GM18909 (cell line): ENCODE measurements around the gene GUCY1A1.
"Not testable (repeated sequence)": the region's sequence is repeated elsewhere in the genome, so short reads cannot be mapped to it uniquely, and the experiment has no call there.

Experiments
- ATAC-seq: cut with Tn5 transposase; IDR thresholded peaks from one replicate; pipeline ENCODE4 v1.9.1; 2021; ENCODE audit warnings: mild to moderate bottlenecking; ENCODE audit not compliant: unreplicated experiment, poor library complexity

GUCY1A1 gene, protein sequence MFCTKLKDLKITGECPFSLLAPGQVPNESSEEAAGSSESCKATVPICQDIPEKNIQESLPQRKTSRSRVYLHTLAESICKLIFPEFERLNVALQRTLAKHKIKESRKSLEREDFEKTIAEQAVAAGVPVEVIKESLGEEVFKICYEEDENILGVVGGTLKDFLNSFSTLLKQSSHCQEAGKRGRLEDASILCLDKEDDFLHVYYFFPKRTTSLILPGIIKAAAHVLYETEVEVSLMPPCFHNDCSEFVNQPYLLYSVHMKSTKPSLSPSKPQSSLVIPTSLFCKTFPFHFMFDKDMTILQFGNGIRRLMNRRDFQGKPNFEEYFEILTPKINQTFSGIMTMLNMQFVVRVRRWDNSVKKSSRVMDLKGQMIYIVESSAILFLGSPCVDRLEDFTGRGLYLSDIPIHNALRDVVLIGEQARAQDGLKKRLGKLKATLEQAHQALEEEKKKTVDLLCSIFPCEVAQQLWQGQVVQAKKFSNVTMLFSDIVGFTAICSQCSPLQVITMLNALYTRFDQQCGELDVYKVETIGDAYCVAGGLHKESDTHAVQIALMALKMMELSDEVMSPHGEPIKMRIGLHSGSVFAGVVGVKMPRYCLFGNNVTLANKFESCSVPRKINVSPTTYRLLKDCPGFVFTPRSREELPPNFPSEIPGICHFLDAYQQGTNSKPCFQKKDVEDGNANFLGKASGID

DNA sequence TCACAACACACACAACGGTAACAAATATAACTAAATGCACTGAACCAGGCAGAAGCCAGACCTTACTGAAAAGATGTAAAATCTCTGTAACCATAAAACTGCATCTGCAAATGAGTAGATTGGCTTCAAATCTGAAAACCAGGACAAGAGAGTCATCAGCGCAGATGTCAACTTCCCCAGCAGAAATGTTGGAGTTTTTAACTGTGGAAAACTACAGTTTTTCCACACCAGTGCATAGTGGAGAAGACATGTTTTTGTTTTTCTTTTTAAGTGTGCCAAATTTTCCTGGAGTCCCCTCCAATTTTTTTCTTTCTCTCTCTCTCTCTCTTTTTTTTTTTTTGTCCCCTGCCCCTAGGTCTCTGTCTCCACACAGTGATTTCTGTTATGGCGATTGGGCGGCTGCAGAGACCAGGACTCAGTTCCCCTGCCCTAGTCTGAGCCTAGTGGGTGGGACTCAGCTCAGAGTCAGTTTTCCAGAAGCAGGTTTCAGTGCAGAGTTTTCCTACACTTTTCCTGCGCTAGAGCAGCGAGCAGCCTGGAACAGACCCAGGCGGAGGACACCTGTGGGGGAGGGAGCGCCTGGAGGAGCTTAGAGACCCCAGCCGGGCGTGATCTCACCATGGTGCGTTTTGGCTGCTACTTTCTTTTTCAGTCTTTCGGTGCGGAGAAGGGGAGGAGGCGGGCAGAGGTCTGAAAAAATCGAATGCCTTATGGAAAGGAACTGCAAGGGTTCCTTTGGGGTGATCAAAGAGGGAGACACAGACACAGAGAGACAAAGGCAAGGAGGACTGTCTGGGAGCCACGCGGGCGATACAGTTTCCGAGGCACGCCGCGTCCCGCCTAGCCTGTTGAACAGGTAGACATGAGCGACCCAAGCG, at the start of gene GUCY1A1:
TSS of gene GUCY1A1 (plus strand) at position 505 of the 878 bp plus-strand sequence. CDS start 30,020 bp downstream, outside the sequence.
- ATAC-seq, result peak; percentile 38

DNA sequence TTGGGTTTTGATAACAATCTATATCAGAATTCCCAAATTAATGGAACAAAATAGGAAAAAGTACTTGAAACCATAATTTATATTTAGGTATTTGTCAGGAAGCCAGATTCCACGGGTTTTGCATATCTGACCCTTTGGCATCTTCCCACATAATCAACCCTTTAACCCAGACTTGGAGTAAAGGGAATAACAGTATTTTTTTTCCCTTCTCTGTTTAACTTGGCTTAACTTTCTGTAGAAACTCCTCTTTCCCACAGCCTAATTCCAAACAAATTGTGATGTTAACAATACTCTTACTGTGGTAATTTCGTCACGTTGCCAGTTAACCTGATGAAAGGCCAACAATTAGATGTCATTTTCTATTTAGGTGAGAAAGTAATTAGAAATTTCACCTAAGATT, 49.4 kb upstream of the GUCY1A1 start:
- ATAC-seq, result no peak

DNA sequence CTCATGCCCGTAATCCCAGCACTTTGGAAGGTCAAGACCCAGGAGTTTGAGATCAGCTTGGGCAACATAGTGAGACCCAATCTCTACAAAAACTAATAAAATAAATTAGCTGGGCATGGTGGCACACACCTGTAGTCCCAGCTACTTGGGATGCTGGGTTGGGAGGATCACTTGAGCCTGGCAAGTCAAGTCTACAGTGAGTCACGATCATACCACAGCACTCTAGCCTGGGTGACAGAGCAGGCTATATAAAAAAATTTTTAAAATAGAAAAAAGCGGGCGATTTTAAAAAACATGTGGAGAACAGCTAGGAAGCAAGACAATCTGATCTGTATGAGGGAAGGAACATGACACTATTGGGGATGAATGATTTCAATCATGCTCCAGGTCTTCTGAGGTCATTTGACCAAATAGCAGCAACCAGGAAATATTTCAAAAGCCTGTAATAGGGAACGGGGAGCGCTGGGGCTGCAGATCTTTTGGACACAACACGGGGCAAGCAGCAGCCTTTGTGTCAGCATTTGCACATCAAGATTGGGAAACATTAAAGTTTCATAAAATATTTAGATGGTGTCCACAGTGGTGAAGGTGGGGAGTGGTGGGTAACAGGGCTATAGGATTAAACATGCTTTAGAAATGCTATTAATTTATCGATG, 48.3 kb upstream of the GUCY1A1 start:
- ATAC-seq, result no peak

DNA sequence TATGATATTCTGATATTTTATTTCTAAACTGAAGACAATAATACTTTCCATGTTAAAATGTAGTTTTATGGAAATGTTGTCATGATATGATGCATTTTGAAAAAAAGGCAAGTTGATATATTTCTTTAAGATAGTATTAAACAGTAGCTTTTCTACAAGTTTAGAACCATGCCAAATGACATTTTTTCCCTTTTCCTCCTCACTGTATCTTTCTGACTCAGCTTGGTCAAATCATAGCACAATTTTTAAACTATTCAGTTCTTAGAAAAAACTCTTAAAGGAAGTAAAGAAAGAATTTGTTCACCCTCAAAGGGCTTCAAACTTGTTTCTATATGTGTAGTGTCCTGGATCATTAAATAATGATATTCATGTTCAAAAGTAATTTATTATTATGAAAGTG, 46.0 kb upstream of the GUCY1A1 start:
- no peak for ATAC-seq

DNA sequence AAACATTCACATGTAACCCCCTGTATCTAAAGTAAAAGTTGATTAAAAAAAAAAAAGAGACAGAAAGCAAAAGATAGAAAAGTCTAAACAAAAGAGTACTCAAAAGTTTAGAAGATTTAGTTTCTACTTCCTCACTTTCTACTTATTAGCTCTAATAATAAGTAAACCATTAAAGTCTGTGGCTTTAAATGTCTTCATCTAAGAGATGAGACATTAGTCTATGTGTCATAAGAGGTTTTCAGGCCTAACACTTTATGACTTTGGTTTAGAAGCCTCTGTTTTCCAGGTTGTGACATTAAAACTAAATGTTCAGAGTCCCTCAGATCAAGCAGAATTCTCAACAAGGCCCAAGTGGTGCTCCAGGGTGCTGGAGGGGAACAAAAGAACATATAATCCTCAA, 42.2 kb upstream of the GUCY1A1 start:
- ATAC-seq, result peak; percentile 98

DNA sequence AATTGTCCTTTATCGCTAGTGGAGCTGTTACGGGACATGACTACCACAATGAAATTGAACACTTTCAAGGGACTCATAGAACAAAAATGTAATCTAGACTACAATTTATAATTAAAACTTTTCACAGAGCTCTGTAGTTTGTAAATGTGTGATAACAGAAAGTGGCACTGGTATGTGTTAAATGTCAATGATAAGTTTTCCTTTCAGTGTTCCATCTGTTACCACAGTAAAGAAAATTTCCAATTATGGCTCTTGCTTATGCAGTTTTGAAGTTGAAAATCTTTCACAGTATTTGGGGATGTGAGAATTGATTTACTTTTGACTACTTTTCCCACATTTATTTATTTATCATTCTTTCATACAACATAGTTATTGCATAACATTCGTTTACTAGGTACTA, 40.1 kb upstream of the GUCY1A1 start:
- no peak for ATAC-seq

DNA sequence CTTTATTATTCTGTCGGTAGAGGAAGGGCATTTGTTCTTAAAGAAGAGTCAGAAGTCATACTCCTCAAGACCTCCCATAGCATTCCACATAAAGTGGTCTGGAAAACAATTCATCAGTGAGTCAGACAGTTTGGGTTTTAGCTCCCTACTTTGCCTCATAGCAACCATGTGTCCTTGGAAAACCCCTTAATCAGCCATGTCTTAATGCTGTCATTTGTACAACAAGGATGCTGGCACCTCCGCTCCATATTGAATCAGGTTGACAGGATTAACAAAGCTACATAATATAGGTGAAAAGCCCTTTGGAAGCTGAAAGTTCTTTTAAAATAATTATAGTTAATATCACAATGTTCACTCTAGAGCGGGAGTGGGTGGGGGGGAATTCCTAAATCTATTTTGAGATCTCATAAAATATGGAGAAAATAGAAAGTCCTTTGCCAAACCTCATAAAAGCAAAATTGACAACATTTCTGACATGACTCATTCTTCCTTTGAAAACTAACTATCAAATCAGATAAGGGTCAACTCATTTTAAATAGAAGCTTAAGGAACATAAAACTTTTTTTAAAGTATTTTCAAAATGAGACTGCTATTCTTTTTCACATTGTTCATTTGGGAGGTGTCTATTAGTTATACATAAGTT, 37.3 kb upstream of the GUCY1A1 start:
- no peak for ATAC-seq

DNA sequence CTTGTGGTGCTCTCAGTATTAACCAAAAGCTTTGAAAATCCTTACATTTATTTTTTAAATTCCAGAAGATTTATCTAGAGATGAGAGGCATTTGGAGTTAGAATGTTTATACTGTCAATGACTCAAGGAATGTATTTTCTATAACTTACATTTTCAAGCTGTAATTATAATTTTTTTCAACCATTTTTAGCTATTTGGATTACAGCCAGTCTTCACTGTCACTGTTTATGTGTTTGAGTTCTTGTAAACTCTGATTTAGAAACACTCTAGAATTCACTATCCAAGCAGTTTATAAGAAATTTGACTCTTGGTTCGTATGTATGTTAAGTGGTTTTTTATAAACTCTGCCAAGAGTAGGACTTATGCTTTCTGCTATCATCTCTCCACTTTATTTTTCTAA, 36.7 kb upstream of the GUCY1A1 start:
- no peak for ATAC-seq

DNA sequence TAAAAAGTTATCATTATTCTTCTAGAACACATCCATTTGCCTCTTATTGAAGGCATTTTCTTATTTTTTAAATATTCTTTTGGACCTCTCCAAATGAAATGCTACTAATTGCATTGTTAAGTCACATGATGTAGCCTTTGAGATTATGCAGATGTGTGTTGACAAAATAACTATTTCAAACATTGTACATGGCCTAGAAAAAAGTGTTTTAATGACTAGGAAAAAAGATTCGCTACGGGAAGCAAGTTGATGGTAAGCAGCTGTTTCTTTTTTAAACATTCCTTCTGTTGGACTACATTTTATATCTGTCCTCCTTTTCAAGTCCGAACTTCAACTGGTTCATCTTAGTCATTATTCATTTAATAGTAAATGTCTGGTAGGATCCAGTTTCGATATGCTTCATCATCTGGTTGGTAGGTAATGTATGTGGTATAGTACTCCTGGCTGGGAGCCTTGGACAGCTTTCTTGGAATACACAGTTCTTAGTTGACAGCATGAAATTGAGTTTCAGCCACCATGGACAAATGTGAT, 34.3 kb upstream of the GUCY1A1 start:
- no peak for ATAC-seq

DNA sequence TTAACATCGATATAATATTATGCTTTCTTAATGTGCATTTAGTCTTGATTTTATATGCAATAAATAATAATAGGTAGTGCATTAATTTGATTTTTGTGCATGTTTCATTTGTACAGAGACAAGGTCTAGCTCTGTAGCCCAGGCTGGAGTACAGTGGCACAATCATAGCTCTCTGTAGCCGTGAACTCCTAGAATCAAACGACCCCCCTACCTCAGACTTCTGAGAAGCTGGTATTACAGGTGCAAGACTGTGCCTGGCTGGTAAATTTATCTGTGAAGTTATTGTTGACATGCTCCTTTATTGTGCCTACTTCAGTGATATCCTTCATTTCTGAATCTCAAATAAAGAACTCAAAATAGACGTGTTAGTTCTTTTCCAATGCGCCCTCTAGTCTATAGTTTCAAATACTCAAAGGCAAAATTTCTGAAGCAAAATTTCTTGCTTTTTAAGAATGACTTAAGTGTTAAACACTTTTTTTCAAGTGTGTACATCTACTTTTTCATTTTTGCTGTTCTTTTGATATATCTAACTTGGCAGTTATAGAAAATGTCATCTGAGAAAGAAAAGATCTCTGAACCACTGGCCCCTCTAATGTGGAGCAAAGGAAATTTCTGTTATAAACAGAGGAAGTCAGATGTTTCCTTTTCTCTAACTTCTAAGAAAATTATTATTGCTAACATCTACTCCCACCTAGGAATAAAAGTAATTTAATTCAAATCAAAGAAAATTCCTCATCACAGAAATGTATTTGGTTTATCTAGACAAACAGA, 28.3 kb upstream of the GUCY1A1 start:
- ATAC-seq, result no peak

DNA sequence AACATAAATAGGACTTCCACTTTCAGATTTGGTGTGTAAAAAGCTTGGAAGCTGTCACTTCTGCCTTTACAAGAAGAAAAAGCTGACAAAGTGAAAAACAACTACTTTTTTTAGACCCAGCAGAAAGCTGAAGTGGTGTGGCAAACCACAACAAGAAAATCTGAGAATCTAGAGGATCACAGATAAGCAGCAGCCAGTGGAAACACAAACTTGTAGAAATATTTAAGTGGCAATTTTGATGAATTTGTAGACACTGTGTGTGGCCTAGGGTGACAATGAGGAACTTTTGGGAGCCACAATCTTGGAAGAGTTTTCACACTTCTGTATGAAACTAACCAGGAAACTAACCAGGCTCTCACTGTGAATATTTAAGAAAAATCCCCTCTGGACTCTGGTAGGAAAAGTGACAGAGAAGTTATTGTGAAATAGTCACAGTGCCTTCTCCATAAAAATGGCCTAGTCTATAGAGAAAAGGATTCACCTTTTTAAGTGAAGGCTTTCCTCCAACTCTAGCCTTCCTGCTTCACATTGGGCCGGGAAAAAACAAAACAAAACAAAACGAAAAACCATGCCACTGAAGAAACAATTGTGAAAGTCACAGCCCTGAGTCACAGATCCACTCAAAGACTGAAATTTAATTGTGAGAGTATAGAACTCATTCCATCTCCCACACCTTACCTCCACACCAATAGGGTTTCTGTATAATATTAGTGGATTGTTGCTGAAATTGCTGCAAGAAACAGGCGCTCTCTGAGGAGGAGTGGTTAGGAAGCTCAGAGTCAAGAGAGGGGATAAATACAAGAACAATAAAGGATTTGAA, 26.7 kb upstream of the GUCY1A1 start:
- ATAC-seq, result peak; percentile 89

DNA sequence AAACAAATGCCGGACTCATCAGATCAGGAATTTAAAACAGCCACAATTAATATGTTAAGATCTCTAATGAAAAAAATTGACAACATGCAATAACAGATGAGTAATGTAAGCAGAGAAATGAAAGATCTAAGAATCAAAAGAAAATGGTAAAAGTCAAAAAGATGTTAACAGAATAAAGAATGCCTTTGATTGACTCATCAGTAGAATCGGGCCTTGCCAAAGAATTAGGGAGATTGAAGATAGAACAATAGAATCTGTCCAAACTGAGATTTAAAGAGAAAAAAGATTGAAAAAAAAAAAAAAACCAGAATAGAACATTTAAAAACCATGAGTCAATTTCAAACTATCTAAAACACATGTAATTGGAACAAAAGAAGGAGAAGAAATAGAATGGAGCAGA, 25.9 kb upstream of the GUCY1A1 start:
- no peak for ATAC-seq

DNA sequence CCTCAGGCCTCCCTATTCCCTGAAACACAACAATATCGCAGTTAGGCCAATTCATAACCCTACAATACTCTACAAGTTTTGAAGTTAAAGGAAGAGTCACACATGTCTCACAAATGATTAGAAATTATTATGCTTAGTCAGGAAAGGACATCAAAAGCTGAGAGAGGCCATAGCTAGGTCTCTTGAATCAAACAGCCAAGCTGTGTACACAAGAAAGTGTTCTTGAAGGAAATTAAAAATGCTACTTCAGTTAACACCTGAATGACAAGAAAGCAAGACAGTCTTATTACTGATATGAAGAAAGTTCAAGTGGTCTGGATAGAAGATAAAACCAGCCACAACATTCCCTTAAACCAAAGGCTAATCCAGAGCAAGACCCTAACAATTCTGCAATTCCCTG, 23.6 kb upstream of the GUCY1A1 start:
- ATAC-seq, result no peak

DNA sequence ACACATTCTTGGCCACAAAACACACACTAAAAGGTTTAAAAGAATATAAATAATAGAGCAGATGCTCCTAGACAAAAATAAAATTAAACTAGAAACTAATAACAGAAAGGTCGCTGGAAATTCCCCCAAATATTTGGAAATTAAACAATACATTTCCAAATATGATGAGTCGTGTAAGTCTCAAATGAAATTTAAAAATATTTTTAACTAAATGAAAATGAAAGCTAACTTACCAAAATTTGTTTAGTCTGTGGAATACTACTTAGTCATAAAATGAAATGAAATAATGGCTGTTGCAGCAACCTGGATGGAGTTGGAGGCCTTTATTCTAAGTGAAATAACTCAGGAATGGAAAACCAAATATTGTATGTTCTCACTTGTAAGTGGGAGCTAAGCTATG, 20.6 kb upstream of the GUCY1A1 start:
- ATAC-seq, result no peak

DNA sequence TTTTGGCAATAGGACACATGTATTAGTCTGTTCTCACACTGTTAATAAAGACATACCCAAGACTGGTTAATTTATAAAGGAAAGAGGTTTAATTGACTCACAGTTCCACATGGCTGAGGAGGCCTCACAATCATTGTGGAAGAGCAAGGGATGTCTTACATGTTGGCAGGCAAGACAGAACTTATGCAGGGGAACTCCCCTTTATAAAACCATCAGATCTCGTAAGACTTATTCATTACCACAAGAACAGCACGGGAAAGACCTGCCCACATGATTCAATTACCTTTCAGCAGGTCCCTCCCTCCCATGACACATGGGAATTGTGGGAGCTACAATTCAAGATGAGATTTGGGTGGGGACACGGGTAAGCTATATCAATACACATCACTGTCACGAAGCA, 15.9 kb upstream of the GUCY1A1 start:
- ATAC-seq, result not testable (repeated sequence)

DNA sequence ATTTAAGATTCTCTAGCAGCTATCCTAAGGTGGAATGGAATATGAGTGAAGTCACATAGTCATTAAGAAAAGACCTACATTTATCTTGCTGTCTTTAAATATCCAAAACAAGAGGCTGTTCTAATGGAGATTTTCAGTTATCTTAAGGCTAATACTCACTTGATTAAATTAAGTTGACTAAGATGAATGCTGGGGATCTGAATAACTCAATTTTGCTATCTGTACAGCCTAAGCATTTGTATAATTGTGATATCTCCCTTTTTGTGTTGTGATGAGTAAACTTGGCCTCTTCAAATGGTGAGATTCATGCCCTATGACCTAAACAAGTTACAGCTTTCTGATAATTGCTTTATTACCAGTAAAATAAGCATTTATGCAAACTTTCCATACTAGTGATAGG, 13.6 kb upstream of the GUCY1A1 start:
- no peak for ATAC-seq

DNA sequence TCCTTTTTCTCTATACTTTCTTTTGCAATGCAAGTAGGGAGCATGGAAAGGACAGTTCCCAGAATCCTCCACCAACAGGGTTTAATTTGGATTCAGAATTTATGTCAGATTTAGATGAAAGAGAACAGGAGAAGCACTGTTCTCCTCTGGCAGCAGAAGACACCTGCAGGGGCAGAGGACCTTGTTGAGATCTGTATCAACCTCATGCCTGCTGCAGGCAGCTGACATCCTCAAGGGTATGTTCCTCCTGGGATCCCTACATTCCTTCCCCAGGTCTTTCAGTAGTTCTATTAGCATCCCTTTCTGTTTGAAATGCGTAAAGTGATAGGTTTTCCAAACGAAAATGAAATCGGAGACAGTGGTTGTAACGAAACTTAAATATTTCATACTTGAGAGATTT, 10.6 kb upstream of the GUCY1A1 start:
- ATAC-seq, result no peak

DNA sequence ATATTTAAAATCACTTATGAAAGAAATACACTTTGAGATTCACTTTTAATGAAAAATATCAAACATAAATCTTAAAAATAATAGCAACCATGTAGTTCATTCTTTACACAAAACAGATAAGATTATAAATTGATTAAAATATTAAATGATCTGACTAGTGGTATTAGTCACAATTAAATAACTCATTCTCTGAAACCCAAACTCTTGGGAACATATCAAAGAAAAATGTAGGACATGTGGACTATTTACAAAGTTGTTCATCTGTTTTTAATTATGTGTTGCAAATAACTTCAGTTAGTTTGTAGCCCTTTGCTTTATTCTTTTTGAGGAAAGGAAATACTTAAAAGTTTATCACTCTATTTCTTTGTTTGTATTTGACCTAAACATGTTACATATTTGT, 9.5 kb upstream of the GUCY1A1 start:
- no peak for ATAC-seq
